ENCODE measurements around the gene SZRD1. TPM values are rescaled to one million over a fixed set of nuclear protein-coding genes. Genes with fewer than 3 reads are reported as not detected.
A peak's percentile ranks its signal among the peaks of the same experiment; 100 is the strongest.

The SZRD1 gene
- total and polyA plus RNA-seq, 2 donors (not counting 1 experiment from before 2014, with no cell fraction given), result 30.1 to 95.1 TPM

DNA sequence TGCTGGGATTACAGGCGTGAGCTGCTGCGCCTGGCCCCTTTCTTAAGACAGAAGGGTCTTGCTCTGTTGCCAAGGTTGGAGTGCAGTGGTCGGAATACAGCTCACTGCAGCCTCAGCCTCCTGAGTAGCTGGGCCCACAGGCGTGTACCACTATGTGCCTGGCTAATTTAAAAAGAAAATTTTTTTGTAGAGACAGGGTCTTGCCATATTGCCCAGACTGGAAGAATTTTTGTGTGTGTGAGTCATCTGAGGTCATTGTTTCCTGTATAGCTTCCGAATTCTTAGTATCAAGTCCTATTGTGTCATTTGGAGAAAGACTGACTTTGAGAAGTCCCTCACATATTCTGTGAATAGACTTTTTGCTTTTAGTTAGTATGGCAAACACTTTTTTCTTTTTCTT is 4.7 kb downstream of the SZRD1 start:
- H2AFZ ChIP-seq (ENCODE audit: low read length), result no peak overlapping the region
- H3K36me3 ChIP-seq (ENCODE audit: control insufficient read depth, insufficient read depth, low read length), result peaks cover 1% of the 10 kb centered on the region
- no peak overlapping the region for H3K4me3 ChIP-seq (replicated peaks in 1 of 4; ENCODE audit: control extremely low read depth in 1 of 4, insufficient read depth in 1 of 4, low read depth in 3 of 4, low read length in 4 of 4)
- DNase-seq (ENCODE audit: low read depth in 2 of 2), result peak in 1 of 2 donors; percentile 80
- peaks cover 84% of the 10 kb centered on the region for H3K79me2 ChIP-seq (ENCODE audit: control insufficient read depth, insufficient read depth, low read length)
- no peaks in the 10 kb centered on the region for H3K9me3 ChIP-seq (ENCODE audit: control insufficient read depth, insufficient read depth, low read depth, low read length)
- TF ChIP-seq, protein P1, sequence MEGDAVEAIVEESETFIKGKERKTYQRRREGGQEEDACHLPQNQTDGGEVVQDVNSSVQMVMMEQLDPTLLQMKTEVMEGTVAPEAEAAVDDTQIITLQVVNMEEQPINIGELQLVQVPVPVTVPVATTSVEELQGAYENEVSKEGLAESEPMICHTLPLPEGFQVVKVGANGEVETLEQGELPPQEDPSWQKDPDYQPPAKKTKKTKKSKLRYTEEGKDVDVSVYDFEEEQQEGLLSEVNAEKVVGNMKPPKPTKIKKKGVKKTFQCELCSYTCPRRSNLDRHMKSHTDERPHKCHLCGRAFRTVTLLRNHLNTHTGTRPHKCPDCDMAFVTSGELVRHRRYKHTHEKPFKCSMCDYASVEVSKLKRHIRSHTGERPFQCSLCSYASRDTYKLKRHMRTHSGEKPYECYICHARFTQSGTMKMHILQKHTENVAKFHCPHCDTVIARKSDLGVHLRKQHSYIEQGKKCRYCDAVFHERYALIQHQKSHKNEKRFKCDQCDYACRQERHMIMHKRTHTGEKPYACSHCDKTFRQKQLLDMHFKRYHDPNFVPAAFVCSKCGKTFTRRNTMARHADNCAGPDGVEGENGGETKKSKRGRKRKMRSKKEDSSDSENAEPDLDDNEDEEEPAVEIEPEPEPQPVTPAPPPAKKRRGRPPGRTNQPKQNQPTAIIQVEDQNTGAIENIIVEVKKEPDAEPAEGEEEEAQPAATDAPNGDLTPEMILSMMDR (conservative IDR thresholded peaks at IDR 0.05 in 1 of 2, IDR thresholded peaks at IDR 0.05 in 1 of 2; ENCODE audit: low read depth in 1 of 2, low read length in 2 of 2), result no peak
- no peak for TF ChIP-seq EZH2 (IDR thresholded peaks at IDR 0.05; ENCODE audit: low read length, missing control alignments)
- no peak overlapping the region for H3K9ac ChIP-seq (ENCODE audit: insufficient read depth, low read length)
- no peaks in the 10 kb centered on the region for H4K20me1 ChIP-seq (ENCODE audit: control insufficient read depth, extremely low read depth, insufficient read depth, low read length)
- no peaks in the 10 kb centered on the region for H3K27me3 ChIP-seq (ENCODE audit: control insufficient read depth, insufficient read depth, low read length)
- H3K4me2 ChIP-seq (ENCODE audit: extremely low read depth, insufficient read depth, low read length), result no peak overlapping the region
- peaks cover 28% of the 10 kb centered on the region for H3K4me1 ChIP-seq (ENCODE audit: control insufficient read depth, extremely low read depth, insufficient read depth, low read length)
- no peak overlapping the region for H3K27ac ChIP-seq (ENCODE audit: insufficient read depth, low read length)

- Histone ChIP-seq H3K4me3 (replicated peaks in 1 of 4; ENCODE audit: control extremely low read depth in 1 of 4, insufficient read depth in 1 of 4, low read depth in 3 of 4, low read length in 4 of 4) (no peak overlapping the region), H3K9me3 (ENCODE audit: control insufficient read depth, insufficient read depth, low read depth, low read length) (no peaks in the 10 kb centered on the region), H2AFZ (ENCODE audit: low read length) (no peak overlapping the region), H3K27ac (ENCODE audit: insufficient read depth, low read length) (peak overlapping the region; percentile 54), H4K20me1 (ENCODE audit: control insufficient read depth, extremely low read depth, insufficient read depth, low read length) (no peaks in the 10 kb centered on the region), H3K27me3 (ENCODE audit: control insufficient read depth, insufficient read depth, low read length) (no peaks in the 10 kb centered on the region), H3K4me2 (ENCODE audit: extremely low read depth, insufficient read depth, low read length) (peak overlapping the region; percentile 27), H3K4me1 (ENCODE audit: control insufficient read depth, extremely low read depth, insufficient read depth, low read length) (peaks cover 33% of the 10 kb centered on the region), H3K9ac (ENCODE audit: insufficient read depth, low read length) (no peak overlapping the region), H3K79me2 (ENCODE audit: control insufficient read depth, insufficient read depth, low read length) (peaks cover 91% of the 10 kb centered on the region), H3K36me3 (ENCODE audit: control insufficient read depth, insufficient read depth, low read length) (peaks cover 1% of the 10 kb centered on the region)
- no peak for DNase-seq (ENCODE audit: low read depth in 2 of 2)
- TF ChIP-seq, protein P1 (conservative IDR thresholded peaks at IDR 0.05 in 1 of 2, IDR thresholded peaks at IDR 0.05 in 1 of 2; ENCODE audit: low read depth in 1 of 2, low read length in 2 of 2), result no peak
- TF ChIP-seq EZH2 (IDR thresholded peaks at IDR 0.05; ENCODE audit: low read length, missing control alignments), result no peak
Measured at GRCh38 chr1:16372535-16373285, 5.7 kb downstream of the SZRD1 start.

GRCh38 chr1:16374266-16374665 is 7.2 kb downstream of the SZRD1 start:
- Histone ChIP-seq H3K4me3 (replicated peaks in 1 of 4; ENCODE audit: control extremely low read depth in 1 of 4, insufficient read depth in 1 of 4, low read depth in 3 of 4, low read length in 4 of 4) (no peak overlapping the region), H3K36me3 (ENCODE audit: control insufficient read depth, insufficient read depth, low read length) (peaks cover under 1% of the 10 kb centered on the region), H2AFZ (ENCODE audit: low read length) (no peak overlapping the region), H3K9me3 (ENCODE audit: control insufficient read depth, insufficient read depth, low read depth, low read length) (no peaks in the 10 kb centered on the region), H3K9ac (ENCODE audit: insufficient read depth, low read length) (no peak overlapping the region), H3K4me1 (ENCODE audit: control insufficient read depth, extremely low read depth, insufficient read depth, low read length) (peaks cover 28% of the 10 kb centered on the region), H3K79me2 (ENCODE audit: control insufficient read depth, insufficient read depth, low read length) (peaks cover 91% of the 10 kb centered on the region), H3K27me3 (ENCODE audit: control insufficient read depth, insufficient read depth, low read length) (no peaks in the 10 kb centered on the region), H3K4me2 (ENCODE audit: extremely low read depth, insufficient read depth, low read length) (no peak overlapping the region), H3K27ac (ENCODE audit: insufficient read depth, low read length) (peak overlapping the region; percentile 71), H4K20me1 (ENCODE audit: control insufficient read depth, extremely low read depth, insufficient read depth, low read length) (no peaks in the 10 kb centered on the region)
- TF ChIP-seq, protein P1 (conservative IDR thresholded peaks at IDR 0.05 in 1 of 2, IDR thresholded peaks at IDR 0.05 in 1 of 2; ENCODE audit: low read depth in 1 of 2, low read length in 2 of 2), result no peak
- no peak for TF ChIP-seq EZH2 (IDR thresholded peaks at IDR 0.05; ENCODE audit: low read length, missing control alignments)
- no peak for DNase-seq (ENCODE audit: low read depth in 2 of 2)

Data from fibroblast of lung (primary cell).